ENCODE results near the gene SLC25A30. TPM values are rescaled to one million over a fixed set of nuclear protein-coding genes. Genes with fewer than 3 reads are reported as not detected.

SLC25A30 gene
- total and polyA plus RNA-seq, 4 donors: 5.4 to 59.2 (median 17.8) TPM

- H3K27ac ChIP-seq (ENCODE audit: low read depth in 1 of 2, low read length in 2 of 2): no peak overlapping the region
- no peak overlapping the region for H3K4me3 ChIP-seq (ENCODE audit: low read depth in 1 of 3, low read length in 3 of 3)
- WGBS: 70% methylated on average over 9 of the region's 9 CpGs
Measured at GRCh38 chr13:45396533-45397095, 21.6 kb downstream of the SLC25A30 start.

More at GRCh38 chr13:45396533-45397095, 21.6 kb downstream of the SLC25A30 start:
- no peaks in the 10 kb centered on the region for H3K9me3 ChIP-seq (ENCODE audit: control insufficient read depth in 4 of 4, low read length in 3 of 4)
- H3K9ac ChIP-seq (ENCODE audit: low read depth in 1 of 2, low read length in 2 of 2): no peak overlapping the region
- H3K27me3 ChIP-seq (ENCODE audit: control insufficient read depth in 4 of 4, insufficient read depth in 4 of 4, low read length in 3 of 4): no peaks in the 10 kb centered on the region
- no peak for TF ChIP-seq FOXA2 (IDR thresholded peaks at IDR 0.05)
- no peak for TF ChIP-seq GABPA (IDR thresholded peaks at IDR 0.05 in 1 of 2, conservative IDR thresholded peaks at IDR 0.05 in 1 of 2)
- no peak for TF ChIP-seq RAD21 (IDR thresholded peaks at IDR 0.05)
- TF ChIP-seq SP1 (IDR thresholded peaks at IDR 0.05): no peak
- TF ChIP-seq, protein P1, sequence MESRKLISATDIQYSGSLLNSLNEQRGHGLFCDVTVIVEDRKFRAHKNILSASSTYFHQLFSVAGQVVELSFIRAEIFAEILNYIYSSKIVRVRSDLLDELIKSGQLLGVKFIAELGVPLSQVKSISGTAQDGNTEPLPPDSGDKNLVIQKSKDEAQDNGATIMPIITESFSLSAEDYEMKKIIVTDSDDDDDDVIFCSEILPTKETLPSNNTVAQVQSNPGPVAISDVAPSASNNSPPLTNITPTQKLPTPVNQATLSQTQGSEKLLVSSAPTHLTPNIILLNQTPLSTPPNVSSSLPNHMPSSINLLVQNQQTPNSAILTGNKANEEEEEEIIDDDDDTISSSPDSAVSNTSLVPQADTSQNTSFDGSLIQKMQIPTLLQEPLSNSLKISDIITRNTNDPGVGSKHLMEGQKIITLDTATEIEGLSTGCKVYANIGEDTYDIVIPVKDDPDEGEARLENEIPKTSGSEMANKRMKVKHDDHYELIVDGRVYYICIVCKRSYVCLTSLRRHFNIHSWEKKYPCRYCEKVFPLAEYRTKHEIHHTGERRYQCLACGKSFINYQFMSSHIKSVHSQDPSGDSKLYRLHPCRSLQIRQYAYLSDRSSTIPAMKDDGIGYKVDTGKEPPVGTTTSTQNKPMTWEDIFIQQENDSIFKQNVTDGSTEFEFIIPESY (IDR thresholded peaks at IDR 0.05): no peak
- TF ChIP-seq RXRA (IDR thresholded peaks at IDR 0.05): no peak
- TF ChIP-seq ATF3 (IDR thresholded peaks at IDR 0.05): no peak
- TF ChIP-seq, protein P2, sequence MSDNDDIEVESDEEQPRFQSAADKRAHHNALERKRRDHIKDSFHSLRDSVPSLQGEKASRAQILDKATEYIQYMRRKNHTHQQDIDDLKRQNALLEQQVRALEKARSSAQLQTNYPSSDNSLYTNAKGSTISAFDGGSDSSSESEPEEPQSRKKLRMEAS (IDR thresholded peaks at IDR 0.05): no peak
- TF ChIP-seq JUND (IDR thresholded peaks at IDR 0.05): no peak
- TF ChIP-seq HNF4G (IDR thresholded peaks at IDR 0.05): no peak
- no peak for TF ChIP-seq FOXA1 (IDR thresholded peaks at IDR 0.05)
- TF ChIP-seq, protein P3, sequence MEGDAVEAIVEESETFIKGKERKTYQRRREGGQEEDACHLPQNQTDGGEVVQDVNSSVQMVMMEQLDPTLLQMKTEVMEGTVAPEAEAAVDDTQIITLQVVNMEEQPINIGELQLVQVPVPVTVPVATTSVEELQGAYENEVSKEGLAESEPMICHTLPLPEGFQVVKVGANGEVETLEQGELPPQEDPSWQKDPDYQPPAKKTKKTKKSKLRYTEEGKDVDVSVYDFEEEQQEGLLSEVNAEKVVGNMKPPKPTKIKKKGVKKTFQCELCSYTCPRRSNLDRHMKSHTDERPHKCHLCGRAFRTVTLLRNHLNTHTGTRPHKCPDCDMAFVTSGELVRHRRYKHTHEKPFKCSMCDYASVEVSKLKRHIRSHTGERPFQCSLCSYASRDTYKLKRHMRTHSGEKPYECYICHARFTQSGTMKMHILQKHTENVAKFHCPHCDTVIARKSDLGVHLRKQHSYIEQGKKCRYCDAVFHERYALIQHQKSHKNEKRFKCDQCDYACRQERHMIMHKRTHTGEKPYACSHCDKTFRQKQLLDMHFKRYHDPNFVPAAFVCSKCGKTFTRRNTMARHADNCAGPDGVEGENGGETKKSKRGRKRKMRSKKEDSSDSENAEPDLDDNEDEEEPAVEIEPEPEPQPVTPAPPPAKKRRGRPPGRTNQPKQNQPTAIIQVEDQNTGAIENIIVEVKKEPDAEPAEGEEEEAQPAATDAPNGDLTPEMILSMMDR (IDR thresholded peaks at IDR 0.05; ENCODE audit: low read depth, low read length, missing input control): no peak
- no peak for TF ChIP-seq YY1 (IDR thresholded peaks at IDR 0.05)
- TF ChIP-seq EGR1 (IDR thresholded peaks at IDR 0.05; ENCODE audit: low read depth in 2 of 2): no peak
- no peak for TF ChIP-seq TAF1 (conservative IDR thresholded peaks at IDR 0.05)
- no peak for TF ChIP-seq NR2F2 (IDR thresholded peaks at IDR 0.05)
- TF ChIP-seq, protein P4, sequence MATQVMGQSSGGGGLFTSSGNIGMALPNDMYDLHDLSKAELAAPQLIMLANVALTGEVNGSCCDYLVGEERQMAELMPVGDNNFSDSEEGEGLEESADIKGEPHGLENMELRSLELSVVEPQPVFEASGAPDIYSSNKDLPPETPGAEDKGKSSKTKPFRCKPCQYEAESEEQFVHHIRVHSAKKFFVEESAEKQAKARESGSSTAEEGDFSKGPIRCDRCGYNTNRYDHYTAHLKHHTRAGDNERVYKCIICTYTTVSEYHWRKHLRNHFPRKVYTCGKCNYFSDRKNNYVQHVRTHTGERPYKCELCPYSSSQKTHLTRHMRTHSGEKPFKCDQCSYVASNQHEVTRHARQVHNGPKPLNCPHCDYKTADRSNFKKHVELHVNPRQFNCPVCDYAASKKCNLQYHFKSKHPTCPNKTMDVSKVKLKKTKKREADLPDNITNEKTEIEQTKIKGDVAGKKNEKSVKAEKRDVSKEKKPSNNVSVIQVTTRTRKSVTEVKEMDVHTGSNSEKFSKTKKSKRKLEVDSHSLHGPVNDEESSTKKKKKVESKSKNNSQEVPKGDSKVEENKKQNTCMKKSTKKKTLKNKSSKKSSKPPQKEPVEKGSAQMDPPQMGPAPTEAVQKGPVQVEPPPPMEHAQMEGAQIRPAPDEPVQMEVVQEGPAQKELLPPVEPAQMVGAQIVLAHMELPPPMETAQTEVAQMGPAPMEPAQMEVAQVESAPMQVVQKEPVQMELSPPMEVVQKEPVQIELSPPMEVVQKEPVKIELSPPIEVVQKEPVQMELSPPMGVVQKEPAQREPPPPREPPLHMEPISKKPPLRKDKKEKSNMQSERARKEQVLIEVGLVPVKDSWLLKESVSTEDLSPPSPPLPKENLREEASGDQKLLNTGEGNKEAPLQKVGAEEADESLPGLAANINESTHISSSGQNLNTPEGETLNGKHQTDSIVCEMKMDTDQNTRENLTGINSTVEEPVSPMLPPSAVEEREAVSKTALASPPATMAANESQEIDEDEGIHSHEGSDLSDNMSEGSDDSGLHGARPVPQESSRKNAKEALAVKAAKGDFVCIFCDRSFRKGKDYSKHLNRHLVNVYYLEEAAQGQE (IDR thresholded peaks at IDR 0.05): no peak
- TF ChIP-seq HNF4A (conservative IDR thresholded peaks at IDR 0.05): no peak
- DNase-seq (ENCODE audit: low spot score): no peak
- H3K36me3 ChIP-seq (ENCODE audit: control insufficient read depth in 4 of 4, insufficient read depth in 3 of 4, low read depth in 1 of 4, low read length in 3 of 4): peaks cover 12 to 68% (median 57%) of the 10 kb centered on the region in 4 donors
- H3K4me1 ChIP-seq (ENCODE audit: control insufficient read depth in 4 of 4, insufficient read depth in 4 of 4, low read length in 3 of 4): no peaks in the 10 kb centered on the region
